ENCODE data around the gene LSAMP.

LSAMP gene

DNA sequence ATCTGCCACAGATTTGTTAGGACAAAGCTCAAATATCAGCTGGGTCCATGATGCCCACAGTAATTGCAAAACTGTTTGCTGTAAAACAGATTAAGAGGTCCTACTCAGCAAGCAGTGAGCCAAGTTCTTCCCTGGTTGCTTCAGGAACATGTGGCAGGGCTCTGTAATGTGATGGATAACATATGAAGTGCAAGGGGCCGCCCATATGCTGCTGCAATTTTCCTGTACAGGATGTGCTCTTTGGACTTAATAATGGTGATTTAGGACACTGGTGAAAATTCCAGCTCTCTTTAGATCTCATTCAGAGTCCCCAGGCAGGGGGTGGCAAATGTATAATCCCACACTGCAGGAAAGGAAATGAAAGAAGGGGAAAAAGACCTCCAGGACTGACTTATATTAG lies 289.4 kb downstream of the LSAMP start:
- DNase-seq: peak; percentile 95

DNA sequence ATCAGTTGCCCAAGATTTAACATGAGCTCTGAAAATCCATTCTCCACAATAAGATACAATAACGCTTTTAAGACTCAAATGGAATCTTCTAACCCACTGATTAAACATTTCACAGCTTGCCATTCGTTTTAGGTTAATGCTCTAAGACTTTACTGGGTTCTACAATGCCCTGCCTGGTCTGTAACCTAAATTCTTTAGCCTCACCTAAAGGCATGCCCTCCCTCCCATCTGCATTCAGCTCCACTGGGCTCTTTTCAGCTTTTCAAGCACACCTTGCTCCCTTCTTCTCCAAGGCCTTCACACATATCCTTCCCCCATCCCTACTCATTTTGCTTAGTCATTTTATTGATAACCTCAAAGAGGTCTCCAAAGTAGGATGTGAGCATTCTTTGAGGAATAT lies 290.9 kb downstream of the LSAMP start:
- DNase-seq: no peak

DNA sequence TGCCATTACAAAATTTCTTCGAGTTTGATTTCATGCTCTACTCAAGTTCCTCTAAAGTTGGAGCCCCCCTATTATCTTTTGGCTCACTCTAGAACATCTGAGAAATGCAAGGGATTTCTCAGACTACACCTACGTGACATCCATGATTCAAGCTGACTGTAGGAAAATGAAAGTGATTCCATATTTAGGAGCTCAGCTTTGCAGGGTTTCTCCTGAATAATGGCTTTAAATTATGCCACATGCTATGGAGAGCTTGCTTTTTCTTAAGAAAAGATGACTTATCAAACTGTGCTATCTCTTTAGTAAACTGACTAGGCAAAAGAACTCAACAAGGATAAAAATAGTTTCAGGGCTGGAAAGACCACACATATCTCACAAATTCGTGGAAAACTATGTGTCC lies 292.1 kb downstream of the LSAMP start:
- no peak for DNase-seq

DNA sequence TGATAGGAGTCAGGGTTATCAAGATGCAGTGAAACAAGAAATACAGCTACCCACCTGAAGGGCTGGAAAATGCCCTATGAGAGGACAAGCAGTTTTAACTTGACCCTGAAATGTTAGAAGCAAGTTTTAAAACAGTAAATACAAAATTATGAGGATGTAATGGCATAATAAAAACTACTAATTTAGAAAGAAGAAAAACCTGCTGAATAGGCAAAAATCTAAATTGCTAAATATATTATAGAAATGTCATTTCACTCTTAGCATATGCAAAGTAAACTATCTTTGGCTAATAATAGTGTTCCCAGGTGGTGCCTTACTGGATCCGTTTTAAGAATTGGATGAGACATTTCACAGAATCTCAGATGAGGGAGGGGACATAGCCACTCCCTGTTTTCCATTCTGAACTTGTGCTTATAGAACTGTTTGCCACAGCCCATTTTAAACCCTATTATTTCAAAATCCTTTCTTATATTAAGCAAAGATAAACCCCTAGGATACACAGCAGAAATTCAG lies 294.6 kb downstream of the LSAMP start:
- DNase-seq: no peak

DNA sequence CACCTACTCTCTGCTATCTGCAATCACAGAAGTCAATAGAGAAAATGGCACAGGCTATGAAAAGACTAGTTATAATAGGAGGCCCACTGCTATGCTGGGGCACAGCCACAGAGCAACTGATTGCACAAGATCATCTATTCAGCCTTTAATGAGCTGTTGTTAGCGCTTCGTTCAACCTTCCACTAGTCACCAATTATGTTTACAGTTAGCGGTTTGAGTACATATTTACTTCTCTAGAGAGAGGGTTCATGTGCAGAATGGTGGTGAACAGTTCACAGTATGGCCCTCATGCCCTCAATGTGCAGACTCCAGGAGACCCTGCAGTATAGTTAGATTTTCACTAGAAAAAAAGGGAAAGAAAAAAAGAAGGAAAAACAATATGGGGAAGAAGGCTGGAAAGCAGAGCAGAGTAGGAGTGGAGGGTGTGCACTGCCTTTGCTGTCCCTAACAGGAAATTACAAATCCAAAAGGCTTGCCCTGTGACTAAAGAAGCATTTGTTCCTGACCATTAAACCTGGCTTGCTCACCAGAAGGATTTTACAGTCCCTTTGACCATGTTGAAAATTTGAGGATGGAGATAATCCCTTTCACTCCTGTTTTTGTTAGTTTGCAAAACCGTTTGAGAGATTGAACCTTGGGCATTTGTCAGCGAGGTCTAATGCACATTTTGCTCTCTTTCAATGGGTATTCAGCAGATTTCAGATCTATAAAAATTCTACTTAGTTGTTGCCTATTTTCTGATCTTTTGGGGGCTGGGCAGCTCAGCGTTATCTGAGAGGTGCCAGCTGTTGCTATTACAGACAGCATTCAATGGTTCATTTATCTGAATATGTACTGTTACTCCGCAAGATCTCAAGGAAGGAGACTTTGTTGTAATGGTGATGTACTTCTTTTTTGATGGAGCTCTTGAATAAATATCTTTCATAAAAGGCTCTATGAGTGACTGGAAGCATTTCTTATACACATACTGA lies 296.1 kb downstream of the LSAMP start:
- DNase-seq: peak; percentile 58

DNA sequence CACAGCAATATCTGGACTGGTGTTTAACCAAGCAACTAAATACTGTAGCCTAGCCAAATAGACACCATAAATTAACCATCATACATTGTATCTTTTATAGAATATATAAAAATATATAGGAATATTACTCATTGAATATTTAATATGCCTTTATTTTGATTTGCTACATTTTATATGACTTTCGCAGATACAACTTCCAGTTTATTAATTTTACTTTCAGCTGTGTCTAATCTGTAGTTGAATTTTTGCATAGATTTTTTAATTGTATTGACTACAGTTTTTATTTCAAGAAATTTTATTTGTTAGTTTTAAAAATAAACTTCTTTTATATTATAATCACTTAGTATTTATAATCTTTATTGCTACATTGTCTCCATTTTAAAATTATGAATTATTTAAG lies 299.7 kb downstream of the LSAMP start:
- DNase-seq: no peak

DNA sequence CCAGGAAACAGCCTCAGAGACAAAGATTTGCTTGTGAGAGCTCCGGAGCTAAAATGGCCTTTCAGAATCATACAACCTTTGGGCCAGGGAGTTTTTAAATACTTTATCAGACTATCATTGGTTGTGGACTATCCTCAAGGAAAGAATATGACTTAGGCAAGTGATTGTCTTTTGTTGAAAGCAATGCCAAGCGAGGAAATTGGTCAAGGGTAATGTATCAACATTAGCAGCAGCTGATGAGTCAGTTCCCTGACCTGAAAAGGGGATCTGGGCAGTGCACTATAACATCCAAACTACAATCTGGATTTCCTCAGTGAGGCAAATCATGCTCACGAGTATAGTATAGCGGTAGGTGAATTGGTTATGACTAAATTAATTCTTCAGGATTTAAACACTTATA lies 303.6 kb downstream of the LSAMP start:
- DNase-seq: no peak

DNA sequence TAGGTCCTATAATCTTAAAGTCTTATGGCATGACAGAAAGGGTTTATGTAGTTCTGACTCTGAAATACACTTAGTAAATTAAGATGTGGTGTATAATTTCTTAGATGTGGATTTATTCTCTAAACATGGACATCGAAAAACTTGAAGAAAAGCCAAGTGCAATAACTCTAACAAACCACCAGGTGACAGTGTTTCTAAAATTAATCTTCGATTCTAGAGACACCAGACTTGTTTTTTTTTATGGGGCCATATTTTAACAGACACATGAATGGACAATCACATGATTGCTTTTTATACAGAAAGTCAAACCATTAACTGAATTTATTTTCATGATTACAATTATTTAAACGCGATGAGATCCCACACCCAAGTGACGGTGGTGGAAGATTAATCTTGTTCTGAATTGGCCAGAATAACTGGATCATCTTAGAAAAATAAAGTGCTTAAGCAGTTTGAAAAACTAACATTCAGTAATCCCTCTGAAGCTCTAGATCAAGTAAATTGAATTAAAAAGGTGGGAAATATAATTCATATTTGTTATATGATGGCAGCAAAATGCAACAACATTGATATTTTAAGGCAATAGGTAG lies 305.1 kb downstream of the LSAMP start:
- DNase-seq: peak; percentile 89

DNA sequence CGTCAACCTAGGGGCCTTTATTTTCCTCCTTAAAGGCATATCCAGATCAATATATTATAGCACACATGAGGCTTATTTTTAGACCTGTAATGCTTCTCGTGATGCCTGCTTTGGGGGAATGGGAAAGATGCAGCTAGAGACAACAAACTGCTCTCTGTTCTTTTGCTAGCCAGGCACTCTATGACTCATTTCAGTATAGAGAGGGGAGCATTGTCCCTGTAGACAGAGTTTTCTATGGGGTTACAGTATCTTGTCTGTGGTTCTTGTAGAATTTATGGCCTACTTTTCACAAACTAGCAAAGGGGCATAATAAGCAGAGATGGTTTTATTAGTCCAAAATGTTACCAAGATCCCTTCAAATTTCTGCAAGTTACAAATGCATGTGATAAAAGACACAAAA lies 305.6 kb downstream of the LSAMP start:
- DNase-seq: peak; percentile 71

DNA sequence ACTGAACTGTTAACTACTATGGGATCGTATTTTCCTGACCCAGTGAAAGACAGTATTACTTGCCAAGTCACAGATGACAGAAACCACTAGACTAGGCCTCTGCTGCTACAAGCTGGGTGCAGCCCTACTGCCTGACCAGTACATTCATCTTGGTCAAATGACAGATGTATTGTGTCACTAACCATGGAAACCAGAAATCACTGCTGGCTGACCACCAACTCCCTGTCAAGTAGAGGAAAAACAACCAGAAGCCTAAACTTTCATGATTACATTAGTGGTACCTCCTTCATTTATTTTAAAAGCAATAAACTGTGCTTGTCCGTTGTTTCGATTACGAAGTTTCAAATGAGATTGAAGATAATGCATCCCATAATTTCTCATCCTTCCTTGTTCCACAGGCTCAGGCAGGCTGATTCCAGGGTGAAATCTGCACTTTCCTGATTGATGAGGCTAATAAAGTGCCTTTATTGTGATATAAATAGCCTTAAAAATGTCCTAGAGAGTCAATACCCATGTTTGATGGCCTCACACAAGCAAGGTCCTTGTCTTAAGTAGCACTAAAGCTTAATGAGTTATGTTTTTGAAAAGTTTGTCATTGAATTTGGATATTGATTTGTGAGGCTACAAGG lies 309.7 kb downstream of the LSAMP start:
- DNase-seq: peak; percentile 94

DNA sequence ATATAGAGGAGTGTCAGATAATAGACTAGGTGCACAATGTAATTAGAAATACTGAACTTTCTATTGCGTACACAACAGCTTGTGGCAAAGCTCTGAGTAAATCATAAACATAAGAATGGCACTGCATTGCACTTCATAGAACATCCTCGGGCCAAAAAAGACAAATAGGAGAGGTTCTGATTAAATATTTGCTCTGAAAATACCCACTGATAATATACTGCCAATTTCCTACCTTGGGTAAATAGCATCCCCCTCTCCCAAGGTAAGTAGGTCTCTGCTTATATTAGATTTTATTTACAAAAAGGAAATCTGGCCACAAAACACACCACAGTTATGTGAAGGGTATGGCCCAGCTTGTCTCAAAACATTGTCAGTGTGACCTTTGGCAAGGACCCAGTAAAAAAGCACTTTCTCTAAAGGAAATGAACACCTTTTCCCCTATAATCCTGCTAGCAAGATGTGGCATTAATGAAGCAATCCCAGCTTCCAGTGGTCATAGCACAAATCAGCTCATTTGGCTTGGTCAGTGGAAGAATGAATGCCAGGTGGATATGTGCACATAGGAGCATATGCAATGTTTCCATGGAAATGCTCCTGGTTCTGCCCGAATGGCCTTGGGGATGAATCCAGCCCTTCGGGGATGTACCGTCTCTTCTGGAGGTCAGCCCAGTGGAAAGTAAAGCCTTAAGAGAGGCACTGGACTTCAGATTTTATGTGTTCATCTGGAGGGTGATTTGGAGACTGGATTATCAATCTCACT lies 315.9 kb downstream of the LSAMP start:
- no peak for DNase-seq

DNA sequence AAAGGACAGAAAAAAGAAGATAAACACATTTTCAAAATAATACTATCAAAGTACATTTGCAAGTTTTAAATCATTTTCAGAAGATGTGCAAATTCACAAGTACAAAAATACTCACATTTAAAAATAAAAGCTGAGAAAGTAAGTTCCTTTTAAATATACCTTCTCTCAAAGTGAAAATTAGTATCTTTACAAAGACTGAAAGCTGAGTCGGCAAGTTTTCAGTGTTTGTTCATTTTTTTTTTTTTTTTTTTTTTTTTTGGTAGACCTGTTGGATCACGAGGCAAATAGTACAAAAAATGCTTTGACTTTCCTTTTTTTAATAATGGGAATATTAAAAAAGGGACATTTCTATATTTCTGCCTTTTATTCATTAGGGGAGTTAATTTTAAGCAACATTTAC lies 317.8 kb downstream of the LSAMP start:
- no peak for DNase-seq

DNA sequence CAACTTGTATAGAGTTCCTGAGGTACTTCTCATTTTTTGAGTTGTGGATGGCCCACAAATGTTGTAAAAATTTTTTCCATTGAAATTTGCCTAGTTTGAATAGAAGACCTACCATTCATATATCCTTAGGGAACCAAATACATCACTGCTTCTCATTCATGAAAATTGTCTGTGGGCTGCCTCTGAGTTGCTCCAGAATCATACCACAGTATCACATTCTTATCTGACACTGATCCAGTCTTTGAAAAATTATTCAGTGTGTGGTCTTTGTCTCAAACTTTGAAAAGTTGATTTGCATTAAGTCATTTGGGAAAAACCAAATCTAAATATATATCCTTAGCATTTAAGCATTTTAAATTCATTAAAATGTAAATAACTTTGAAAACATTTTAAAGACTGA lies 321.1 kb downstream of the LSAMP start:
- no peak for DNase-seq

DNA sequence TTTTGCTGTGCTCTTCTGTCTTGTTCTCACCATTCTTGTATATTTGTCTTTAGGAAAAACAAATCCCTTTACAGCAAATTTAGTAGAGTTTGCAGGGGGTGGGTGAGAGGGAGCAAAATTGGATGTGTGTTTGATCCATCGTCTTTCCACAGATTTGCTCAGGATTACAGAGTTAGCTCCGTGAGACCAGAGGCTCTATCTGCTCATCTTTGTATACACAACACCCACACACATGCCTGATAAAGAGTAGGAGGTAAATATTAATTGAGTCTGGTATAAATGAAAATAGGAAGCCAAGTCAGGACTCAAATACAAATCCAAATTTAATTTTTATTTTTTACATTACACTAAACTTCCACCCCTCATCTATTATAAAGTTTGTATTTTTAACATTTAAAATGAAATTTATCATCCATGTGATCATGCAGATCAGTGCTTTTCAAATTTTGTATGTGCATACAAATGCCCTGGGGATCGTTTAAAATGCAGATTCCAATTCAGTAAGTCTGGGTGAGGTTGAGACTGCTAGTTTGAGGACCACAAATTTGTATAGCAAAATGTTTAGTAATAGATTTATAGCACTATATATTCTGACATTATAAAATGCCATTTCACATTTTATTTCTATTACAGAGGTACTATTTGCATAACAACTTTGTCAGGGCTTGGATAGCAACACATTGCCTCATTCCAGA lies 326.7 kb downstream of the LSAMP start:
- no peak for DNase-seq

DNA sequence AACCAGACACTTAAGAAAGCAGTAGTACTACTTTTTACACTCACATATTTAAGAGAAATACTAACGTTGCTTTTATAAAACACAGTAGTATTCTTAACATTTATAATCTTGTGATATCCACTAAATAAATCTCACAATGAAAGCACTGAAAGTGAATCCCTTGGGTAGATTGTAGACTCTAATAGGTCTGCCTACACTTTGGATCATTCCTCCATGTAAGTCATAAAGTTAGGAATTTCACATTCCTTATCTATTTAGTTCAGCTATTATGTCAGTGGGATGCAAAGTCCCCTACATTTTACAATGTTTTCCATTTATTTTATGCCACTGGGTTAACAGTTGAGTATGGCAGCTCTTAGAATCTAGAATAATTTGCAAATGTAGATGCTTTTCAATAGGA lies 330.7 kb downstream of the LSAMP start:
- no peak for DNase-seq

DNA sequence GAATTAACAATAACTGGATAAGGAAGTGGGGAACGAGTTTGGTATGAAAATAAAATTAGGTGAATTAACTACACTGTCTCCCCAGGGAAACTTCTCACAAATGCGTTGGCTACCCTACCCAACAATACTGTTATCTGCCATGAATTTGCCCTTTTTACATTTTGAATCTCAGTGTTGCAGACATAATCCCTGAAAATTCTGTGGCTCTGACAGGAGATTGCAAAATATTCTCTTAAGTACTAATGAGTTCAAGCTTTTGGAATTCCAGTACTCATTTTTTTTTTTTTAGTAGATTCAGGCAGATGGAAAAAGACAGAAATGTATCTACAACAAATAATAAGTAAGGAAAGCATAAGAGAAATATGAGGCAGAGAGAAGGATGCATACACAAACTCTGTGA lies 332.6 kb downstream of the LSAMP start:
- DNase-seq: no peak

DNA sequence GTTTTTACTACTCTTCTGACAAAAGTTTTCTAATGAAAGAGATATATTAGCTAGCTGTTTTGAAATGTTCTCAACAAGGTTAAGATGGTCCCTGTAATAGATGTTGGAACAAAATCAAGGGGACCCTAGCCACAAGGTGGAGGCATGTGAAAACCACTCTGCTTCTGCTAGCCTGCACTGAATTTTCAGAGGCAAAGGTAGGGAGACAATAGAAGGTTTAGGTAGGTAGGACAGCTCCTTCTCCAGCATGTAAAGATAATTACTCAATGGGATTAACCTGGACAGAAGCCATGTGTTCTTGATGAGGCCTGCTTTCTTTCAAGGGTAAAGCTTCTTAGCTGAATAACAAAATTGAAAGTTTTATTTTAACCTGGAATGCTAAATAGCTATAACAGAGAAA lies 333.5 kb downstream of the LSAMP start:
- no peak for DNase-seq

DNA sequence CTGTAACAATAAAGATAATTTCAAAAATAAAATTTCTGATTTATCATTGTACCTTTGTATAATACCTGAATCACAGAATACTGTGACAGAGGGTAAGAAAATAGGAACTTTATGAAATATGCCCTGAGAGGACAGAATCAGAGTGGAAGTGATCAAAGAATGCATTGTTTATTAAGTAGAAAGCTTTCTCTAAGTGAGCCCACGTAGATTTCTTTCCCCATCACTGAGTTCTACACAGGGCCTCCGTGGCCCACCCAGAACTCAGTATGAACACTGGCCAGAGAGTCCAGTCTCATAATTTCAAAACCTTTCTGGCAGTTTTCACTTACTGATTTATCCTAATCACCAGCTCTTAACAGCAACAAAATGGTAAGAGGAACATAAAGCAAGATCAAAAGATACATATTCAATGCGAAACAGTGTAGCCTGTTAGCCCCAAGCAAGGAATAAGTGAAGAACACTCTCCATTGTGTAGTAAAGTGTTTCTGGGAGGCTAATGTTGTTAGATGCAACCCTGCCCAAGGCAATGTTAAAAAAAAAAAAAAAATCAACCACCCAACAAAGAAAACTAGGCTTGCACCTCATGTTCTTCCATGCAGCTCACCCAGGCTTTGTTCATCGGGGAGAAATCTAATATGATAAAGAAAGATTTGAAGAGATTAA lies 341.3 kb downstream of the LSAMP start:
- DNase-seq: no peak

DNA sequence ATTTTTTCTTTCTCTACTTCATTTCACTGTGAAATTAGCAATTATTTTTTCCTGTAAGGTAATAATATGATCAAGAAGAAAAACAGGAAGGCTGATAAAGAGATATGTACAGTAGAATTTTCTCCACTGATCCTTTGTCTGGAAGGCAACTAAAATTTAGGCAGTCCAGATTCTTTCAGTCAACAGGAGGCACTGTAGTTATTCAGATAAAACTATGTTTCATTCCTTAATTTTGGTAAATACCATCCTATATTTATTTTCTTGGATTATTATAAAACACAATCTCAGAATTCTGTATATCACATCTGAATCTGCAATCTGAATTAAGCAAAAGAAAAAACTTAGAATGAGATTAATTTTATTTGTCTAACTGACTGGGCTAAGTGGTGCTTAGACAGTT lies 343.2 kb downstream of the LSAMP start:
- no peak for DNase-seq

DNA sequence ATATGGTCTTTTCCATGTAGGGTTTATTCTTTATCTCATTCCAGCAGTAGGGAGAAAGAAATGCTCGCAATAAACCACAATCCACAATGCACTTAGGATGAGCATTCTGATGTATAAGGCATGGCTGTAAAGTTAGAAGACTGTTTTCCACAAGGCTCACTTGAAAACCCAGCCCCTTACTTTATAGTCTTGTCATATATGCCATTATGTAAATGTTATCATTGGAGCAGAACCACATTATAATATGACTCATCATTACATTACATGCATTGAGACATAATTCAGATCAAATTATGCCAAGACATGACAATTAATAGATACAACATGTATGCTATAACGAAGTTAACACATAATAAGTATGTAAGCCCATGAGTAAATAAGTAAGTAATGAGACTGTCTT lies 348.1 kb downstream of the LSAMP start:
- DNase-seq: no peak

DNA sequence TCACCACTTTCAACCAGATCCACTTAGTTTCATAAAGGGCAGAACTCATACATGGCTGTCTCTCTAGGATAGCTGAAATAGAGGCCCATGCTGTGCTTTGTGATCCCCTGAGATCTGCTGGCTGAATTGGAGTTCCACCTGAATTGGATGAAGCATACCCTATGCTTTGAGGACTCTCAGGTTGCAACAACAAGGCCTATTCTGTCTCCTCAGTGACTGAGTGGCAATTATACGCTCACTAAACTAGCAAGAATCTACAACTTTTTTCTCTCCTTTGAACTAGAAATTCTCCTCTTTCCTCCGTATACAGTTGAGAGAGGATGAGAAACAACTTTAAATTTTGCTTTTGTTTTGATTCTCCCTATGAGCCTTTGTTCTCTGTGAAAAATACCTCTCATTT lies 348.7 kb downstream of the LSAMP start:
- DNase-seq: no peak

DNA sequence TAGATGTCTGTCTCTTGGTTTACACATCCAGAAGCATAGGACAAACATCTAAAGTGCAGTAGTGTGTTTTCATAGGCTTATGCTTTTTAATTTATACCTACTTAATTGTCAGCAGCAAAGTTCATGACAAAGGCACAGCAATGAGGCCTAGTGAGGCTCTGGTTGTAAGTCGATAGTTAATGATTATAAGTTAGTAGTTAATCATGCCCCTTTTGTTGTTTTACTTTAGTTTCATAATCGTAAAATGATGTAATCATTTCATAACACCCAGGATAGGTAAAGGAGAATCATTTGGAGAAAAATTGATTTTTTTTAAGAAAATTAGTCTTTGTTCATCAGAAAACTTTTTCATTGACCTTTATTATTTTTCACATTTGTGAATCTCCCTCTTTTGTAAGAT lies 351.9 kb downstream of the LSAMP start:
- no peak for DNase-seq
